GM10266 (cell line): ENCODE results near the gene KRTAP20-2.

Experiments used
- DNase-seq: peaks from one replicate; pipeline ENCODE4 v3.0.0; 2012; ENCODE audit errors: extremely low spot score
- CTCF ChIP-seq: IDR thresholded peaks from 2 replicates; pipeline ENCODE4 v1.5.1; 2012; ENCODE audit warnings: mild to moderate bottlenecking, low read depth; ENCODE audit not compliant: control insufficient read depth, insufficient read depth; ENCODE audit errors: missing control alignments

Gene KRTAP20-2

GRCh38 chr21:30613836-30614235, 21.2 kb upstream of the KRTAP20-2 start, which contains the start of gene KRTAP6-1:
Gene KRTAP6-1 (minus strand): TSS chr21:30613930. CDS start chr21:30613904, 26 bp downstream.
- no peak for TF ChIP-seq CTCF
- DNase-seq = no peak

GRCh38 chr21:30615199-30615598, 19.8 kb upstream of the KRTAP20-2 start:
- DNase-seq = no peak
- no peak for TF ChIP-seq CTCF

- DNase-seq = no peak
- no peak for TF ChIP-seq CTCF
These were observed 18.9 kb upstream of the KRTAP20-2 start, which contains the start of gene KRTAP20-1 for GRCh38 chr21:30616125-30616524. Gene KRTAP20-1 (plus strand): TSS chr21:30616425. CDS start chr21:30616455, 30 bp downstream.

GRCh38 chr21:30620080-30620479, 14.9 kb upstream of the KRTAP20-2 start:
- TF ChIP-seq CTCF = no peak
- DNase-seq = no peak

GRCh38 chr21:30620522-30620921, 14.5 kb upstream of the KRTAP20-2 start, which contains the start of gene KRTAP20-4:
Gene KRTAP20-4 (plus strand): TSS chr21:30620627.
- TF ChIP-seq CTCF = no peak
- no peak for DNase-seq

- DNase-seq = no peak
- no peak for TF ChIP-seq CTCF
These were observed 11.6 kb upstream of the KRTAP20-2 start for GRCh38 chr21:30623362-30623761.

- no peak for DNase-seq
- TF ChIP-seq CTCF = no peak
These were observed 9.4 kb upstream of the KRTAP20-2 start for GRCh38 chr21:30625449-30626165.
